ENCODE results near the gene SMARCD3. TPM values are rescaled to one million over a fixed set of nuclear protein-coding genes. Genes with fewer than 3 reads are reported as not detected.

The SMARCD3 gene
- total RNA-seq, 1 donor from 2014 or later, result 50.7 TPM

- no peaks in the 10 kb centered on the region for H3K9me3 Mint-ChIP-seq
- no peak for DNase-seq (ENCODE audit: low read depth, low spot score)
- H3K36me3 Mint-ChIP-seq (ENCODE audit: low read depth), result no peaks in the 10 kb centered on the region
- H3K4me1 Mint-ChIP-seq, result peaks cover 76% of the 10 kb centered on the region
- H3K27ac Mint-ChIP-seq (ENCODE audit: unreplicated experiment), result no peak overlapping the region
- TF ChIP-seq, protein P1, sequence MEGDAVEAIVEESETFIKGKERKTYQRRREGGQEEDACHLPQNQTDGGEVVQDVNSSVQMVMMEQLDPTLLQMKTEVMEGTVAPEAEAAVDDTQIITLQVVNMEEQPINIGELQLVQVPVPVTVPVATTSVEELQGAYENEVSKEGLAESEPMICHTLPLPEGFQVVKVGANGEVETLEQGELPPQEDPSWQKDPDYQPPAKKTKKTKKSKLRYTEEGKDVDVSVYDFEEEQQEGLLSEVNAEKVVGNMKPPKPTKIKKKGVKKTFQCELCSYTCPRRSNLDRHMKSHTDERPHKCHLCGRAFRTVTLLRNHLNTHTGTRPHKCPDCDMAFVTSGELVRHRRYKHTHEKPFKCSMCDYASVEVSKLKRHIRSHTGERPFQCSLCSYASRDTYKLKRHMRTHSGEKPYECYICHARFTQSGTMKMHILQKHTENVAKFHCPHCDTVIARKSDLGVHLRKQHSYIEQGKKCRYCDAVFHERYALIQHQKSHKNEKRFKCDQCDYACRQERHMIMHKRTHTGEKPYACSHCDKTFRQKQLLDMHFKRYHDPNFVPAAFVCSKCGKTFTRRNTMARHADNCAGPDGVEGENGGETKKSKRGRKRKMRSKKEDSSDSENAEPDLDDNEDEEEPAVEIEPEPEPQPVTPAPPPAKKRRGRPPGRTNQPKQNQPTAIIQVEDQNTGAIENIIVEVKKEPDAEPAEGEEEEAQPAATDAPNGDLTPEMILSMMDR (conservative IDR thresholded peaks at IDR 0.05), result no peak
- H3K27me3 Mint-ChIP-seq (ENCODE audit: low read depth), result peaks cover 9% of the 10 kb centered on the region
- H3K4me3 Mint-ChIP-seq, result peak overlapping the region; percentile 94
Measured at GRCh38 chr7:151247611-151248345, 716 bp downstream of the SMARCD3 start.

DNA sequence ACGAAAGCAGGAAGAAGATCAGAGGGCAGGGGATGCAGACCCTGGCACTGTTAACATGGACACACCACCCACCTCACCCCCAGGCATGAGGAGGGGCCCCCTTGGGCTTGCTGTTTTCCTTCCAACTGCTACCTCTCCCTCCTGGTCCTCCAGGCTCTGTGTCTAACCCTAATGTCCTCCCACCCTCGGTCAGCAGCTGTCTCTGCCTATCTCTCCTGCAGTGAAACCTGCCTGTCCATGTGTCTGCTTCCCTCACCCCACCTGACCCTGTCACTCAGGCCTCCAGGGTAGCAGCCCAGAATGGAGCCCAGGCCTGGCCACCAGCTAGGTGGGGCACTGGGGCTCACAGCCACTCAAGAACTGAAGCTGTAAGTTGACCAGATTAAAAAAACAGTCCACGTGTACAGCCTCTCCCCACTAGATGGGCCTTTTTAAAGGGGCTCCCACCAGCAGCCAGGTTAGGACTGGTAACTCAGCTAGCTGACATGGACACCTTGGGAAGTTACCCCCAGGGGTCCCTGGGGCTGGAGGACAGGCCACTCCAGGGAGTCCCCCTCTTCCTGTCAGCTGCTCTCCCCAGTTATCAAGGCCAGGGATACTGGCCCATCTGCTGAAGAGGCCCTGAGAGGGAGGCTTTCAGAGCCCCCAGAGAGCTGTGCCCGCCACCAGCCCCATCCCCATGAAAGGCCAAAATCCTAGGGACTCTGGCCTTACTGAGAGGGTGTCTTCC, 1.5 kb downstream of the SMARCD3 start:
- Mint-ChIP-seq H3K27ac (ENCODE audit: unreplicated experiment) (no peak overlapping the region), H3K9me3 (no peaks in the 10 kb centered on the region), H3K4me3 (peak overlapping the region; percentile 94), H3K36me3 (ENCODE audit: low read depth) (no peaks in the 10 kb centered on the region), H3K4me1 (peaks cover 71% of the 10 kb centered on the region), H3K27me3 (ENCODE audit: low read depth) (peaks cover 9% of the 10 kb centered on the region)
- no peak for DNase-seq (ENCODE audit: low read depth, low spot score)
- TF ChIP-seq, protein P1 (conservative IDR thresholded peaks at IDR 0.05), result no peak

- Mint-ChIP-seq H3K27me3 (ENCODE audit: low read depth) (peaks cover 9% of the 10 kb centered on the region), H3K4me1 (peaks cover 69% of the 10 kb centered on the region)
- no peak for DNase-seq (ENCODE audit: low read depth, low spot score)
Measured at GRCh38 chr7:151246102-151246850, 2.2 kb downstream of the SMARCD3 start.

DNA sequence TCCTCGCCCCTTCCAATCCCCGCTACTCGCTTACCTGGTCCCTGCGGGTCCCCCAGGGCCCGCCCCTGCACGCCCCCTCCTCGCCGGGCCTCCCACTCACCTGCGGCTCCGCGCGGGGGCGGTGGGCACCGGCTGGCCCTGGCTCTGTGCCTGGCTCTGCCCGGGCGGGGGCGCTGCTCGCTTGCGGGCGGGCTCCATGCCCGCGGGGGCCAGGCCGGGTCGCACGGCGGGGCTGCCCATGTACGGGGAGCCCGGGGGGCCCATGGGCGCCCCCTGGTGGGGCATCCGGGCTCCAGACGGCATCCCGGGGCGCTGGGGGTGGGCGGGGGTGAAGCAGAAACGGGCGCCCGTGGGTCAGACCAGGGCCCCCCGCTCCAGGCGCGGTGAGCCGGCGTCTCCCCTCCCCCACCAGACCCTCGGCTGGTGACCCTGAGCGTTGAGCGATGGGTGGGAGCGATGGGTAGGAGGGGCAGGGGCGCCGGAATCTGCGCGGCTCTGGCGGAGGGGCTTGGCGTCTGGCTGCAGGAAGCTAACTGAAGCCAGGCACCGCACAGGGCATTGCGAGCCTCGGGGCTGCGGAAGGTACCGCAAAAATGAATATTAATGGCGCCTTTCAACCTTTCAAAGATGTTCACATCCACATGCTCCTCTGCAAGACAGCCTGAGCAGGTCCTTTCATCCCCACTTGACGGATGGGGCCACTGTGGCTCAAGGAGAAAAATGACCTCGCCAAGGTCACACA, 3.0 kb downstream of the SMARCD3 start:
- Mint-ChIP-seq H3K4me3 (peak overlapping the region; percentile 94), H3K27me3 (ENCODE audit: low read depth) (peaks cover 9% of the 10 kb centered on the region), H3K4me1 (peaks cover 61% of the 10 kb centered on the region), H3K9me3 (no peaks in the 10 kb centered on the region), H3K27ac (ENCODE audit: unreplicated experiment) (no peak overlapping the region), H3K36me3 (ENCODE audit: low read depth) (no peaks in the 10 kb centered on the region)
- DNase-seq (ENCODE audit: low read depth, low spot score), result peak; percentile 59
- TF ChIP-seq, protein P1 (conservative IDR thresholded peaks at IDR 0.05), result peak; percentile 75

More at GRCh38 chr7:151246102-151246850, 2.2 kb downstream of the SMARCD3 start:
- Mint-ChIP-seq H3K36me3 (ENCODE audit: low read depth) (no peaks in the 10 kb centered on the region), H3K9me3 (no peaks in the 10 kb centered on the region), H3K4me3 (peak overlapping the region; percentile 94), H3K27ac (ENCODE audit: unreplicated experiment) (peak overlapping the region; percentile 67)
- TF ChIP-seq, protein P1 (conservative IDR thresholded peaks at IDR 0.05), result no peak

GRCh38 chr7:151244841-151245346, 3.6 kb downstream of the SMARCD3 start:
- DNase-seq (ENCODE audit: low read depth, low spot score), result no peak
- H3K4me3 Mint-ChIP-seq, result peak overlapping the region; percentile 75
- no peak overlapping the region for H3K27ac Mint-ChIP-seq (ENCODE audit: unreplicated experiment)
- TF ChIP-seq, protein P1 (conservative IDR thresholded peaks at IDR 0.05), result no peak
- no peaks in the 10 kb centered on the region for H3K36me3 Mint-ChIP-seq (ENCODE audit: low read depth)
- no peaks in the 10 kb centered on the region for H3K9me3 Mint-ChIP-seq
- H3K27me3 Mint-ChIP-seq (ENCODE audit: low read depth), result peaks cover 9% of the 10 kb centered on the region
- peaks cover 56% of the 10 kb centered on the region for H3K4me1 Mint-ChIP-seq
